Ovary (tissue), 9 donors: ENCODE data around the gene PLET1. TPM values are rescaled to one million over a fixed set of nuclear protein-coding genes. Genes with fewer than 3 reads are reported as not detected.

Source experiments
- DNase-seq, 5 donors: peaks; one replicate each; pipeline ENCODE4 v3.0.0-alpha.2; 2019 to 2020
- H3K27ac ChIP-seq, 2 donors: fragments of 200-600 bp; one replicate each; pipeline versions ENCODE4 v1.5.1 to v1.8.0; 2019 to 2022
- H3K27me3 ChIP-seq: fragments of 200-600 bp; one replicate; pipeline ENCODE4 v1.8.0; 2022
- H3K36me3 ChIP-seq: fragments of 200-600 bp; sonication (generic); one replicate; pipeline ENCODE4 v1.5.1; 2019
- H3K4me1 ChIP-seq: one replicate; pipeline ENCODE4 v1.8.1; 2013; ENCODE audit warnings: mild to moderate bottlenecking, moderate library complexity; ENCODE audit not compliant: insufficient read depth
- H3K4me3 ChIP-seq: fragments of 200-600 bp; sonication (generic); one replicate; pipeline ENCODE4 v1.5.1; 2017
- H3K9me3 ChIP-seq, 2 donors: fragments of 200-600 bp in 1 of 2; sonication (generic) in 1 of 2; one replicate each; pipeline versions ENCODE4 v1.5.1 to v1.8.1; 2013 to 2019; ENCODE audit warnings: mild to moderate bottlenecking in 1 of 2, moderate library complexity in 1 of 2
- EP300 ChIP-seq: sonication (generic); formaldehyde crosslinking; IDR thresholded peaks from one replicate; pipeline ENCODE4 v1.6.1; 2017; ENCODE audit warnings: antibody characterized with exemption
- POLR2A ChIP-seq: fragments of 450-650 bp; IDR thresholded peaks from one replicate; pipeline ENCODE4 v1.6.1; 2017; ENCODE audit warnings: antibody characterized with exemption, mild to moderate bottlenecking, moderate library complexity
- WGBS, 3 donors: extraction: QIAGEN DNeasy Blood & Tissue Kit in 1 of 3; methylation state at CpG; one replicate each; pipeline versions ENCODE4 v1.1.5 to v1.1.7; 2013 to 2017; 5-methylcytosine and 5-hydroxymethylcytosine counted together
- intact Hi-C, 4 donors: fragments of 100-400 bp; cut with DNase I; formaldehyde crosslinking; loops; one replicate each; pipeline versions ENCODE4 v1.11.0 to v1.15.1; 2022 to 2023
- polyA plus RNA-seq, 2 donors: library from polyadenylated mRNA; stranded (reverse); fragments of 200-250 nt in 1 of 2; fragments of 350-450 nt in 1 of 2; fragmentation: Illumina TruSeq in 1 of 2; extraction: RNeasy Lipid Tissue Mini Kit (QIAGEN cat#74804) in 1 of 2; gene quantifications; one replicate each; pipeline ENCODE4 v1.2.3, GENCODE V29; 2013 to 2014
- total RNA-seq, 7 donors: library from RNA; depleted of rRNA in 2 of 7; stranded (reverse); fragments of >200 nt in 2 of 7; fragmentation: NEBNext Ultra II Directional in 3 of 7; extraction: Animal tissue kit (Norgen Biotek cat#: 25700) in 3 of 7; gene quantifications; one replicate each; pipeline versions ENCODE4 v1.1.0 to v1.2.4, GENCODE V29; 2016 to 2023
- TF ChIP-seq, protein P1 (sequence below), 3 donors: fragments of 450-650 bp in 2 of 3; fragments of 200-600 bp in 1 of 3; IDR thresholded peaks; one replicate each; pipeline versions ENCODE4 v1.5.1 to v1.8.0; 2016 to 2022; ENCODE audit warnings: antibody characterized with exemption in 3 of 3, mild to moderate bottlenecking in 1 of 3
- donor health status: DM: no; HTN: no; CAD: no; lungs with moderate emphysema.
- donor health status: DM: no; HTN: no; CAD: no.
- donor health status: Bipolar disorder and iron deficiency.
- donor health status: DM: yes; HTN: yes; CAD: no.
- donor health status: DM: no; HTN: no; CAD: no.
- donor health status: DM: yes; HTN: yes; CAD: no.

The PLET1 gene
- total and polyA plus RNA-seq, 9 donors, result not detected

DNA sequence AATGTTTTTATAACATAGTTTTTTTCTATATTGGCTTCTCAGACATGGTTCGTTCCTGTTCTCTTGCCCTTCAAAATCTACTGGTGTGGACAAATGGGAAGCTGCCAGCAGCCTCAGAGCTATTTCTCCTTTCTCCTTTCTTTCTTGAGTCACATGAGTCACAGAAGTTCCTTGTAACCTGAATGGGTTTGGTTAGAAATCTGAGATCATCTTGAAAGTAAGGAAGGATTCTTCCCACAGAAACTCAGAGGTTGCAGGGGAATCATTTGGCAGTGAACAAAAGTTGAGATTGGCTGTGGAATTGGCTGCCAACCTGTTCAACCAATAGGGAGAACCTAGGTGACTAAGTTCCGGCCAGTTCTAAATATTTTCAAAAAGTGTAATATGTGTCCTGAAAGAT, 12.5 kb downstream of the PLET1 start:
- Histone ChIP-seq H3K27ac (no peak overlapping the region), H3K4me1 (peaks cover 2% of the 10 kb centered on the region), H3K9me3 (no peaks in the 10 kb centered on the region), H3K27me3 (no peaks in the 10 kb centered on the region), H3K36me3 (no peaks in the 10 kb centered on the region), H3K4me3 (no peak overlapping the region)
- no peak for DNase-seq
- TF ChIP-seq POLR2A (no peak), EP300 (no peak)
- TF ChIP-seq, protein P1, sequence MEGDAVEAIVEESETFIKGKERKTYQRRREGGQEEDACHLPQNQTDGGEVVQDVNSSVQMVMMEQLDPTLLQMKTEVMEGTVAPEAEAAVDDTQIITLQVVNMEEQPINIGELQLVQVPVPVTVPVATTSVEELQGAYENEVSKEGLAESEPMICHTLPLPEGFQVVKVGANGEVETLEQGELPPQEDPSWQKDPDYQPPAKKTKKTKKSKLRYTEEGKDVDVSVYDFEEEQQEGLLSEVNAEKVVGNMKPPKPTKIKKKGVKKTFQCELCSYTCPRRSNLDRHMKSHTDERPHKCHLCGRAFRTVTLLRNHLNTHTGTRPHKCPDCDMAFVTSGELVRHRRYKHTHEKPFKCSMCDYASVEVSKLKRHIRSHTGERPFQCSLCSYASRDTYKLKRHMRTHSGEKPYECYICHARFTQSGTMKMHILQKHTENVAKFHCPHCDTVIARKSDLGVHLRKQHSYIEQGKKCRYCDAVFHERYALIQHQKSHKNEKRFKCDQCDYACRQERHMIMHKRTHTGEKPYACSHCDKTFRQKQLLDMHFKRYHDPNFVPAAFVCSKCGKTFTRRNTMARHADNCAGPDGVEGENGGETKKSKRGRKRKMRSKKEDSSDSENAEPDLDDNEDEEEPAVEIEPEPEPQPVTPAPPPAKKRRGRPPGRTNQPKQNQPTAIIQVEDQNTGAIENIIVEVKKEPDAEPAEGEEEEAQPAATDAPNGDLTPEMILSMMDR (IDR thresholded peaks at IDR 0.05), result no peak
- intact Hi-C loops, result no loop called here
- WGBS, 3 donors, result 86 to 90% (median 86%) methylated on average over 2 of the region's 2 CpGs

DNA sequence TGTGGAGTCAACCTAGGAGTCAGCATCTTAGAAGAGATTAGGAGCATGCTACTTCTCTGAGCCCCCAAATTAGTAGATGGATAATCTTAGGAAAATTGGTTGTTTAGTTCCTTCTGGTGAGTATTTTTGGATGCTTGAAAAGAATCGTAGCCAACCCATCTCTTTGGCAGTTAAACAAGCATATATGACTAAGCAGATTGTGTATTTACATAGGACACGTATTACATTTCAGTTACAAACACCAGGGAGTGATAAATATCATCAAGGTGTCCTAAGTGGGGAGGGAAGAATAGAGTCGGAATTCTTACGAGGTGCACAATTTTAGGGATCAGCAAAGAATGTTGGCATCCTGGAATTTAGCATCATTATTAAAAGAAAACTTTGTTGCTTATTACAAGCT, 13.5 kb downstream of the PLET1 start:
- no peak for TF ChIP-seq EP300
- TF ChIP-seq POLR2A, result no peak
- TF ChIP-seq, protein P1 (IDR thresholded peaks at IDR 0.05), result no peak
- Histone ChIP-seq H3K27ac (no peak overlapping the region), H3K27me3 (no peaks in the 10 kb centered on the region), H3K4me1 (peaks cover 2% of the 10 kb centered on the region), H3K9me3 (no peaks in the 10 kb centered on the region), H3K4me3 (no peak overlapping the region), H3K36me3 (no peaks in the 10 kb centered on the region)
- intact Hi-C loops, result no loop called here
- no peak for DNase-seq
- 67 to 74% (median 69%) methylated on average over 4 of the region's 4 CpGs for WGBS, 3 donors

DNA sequence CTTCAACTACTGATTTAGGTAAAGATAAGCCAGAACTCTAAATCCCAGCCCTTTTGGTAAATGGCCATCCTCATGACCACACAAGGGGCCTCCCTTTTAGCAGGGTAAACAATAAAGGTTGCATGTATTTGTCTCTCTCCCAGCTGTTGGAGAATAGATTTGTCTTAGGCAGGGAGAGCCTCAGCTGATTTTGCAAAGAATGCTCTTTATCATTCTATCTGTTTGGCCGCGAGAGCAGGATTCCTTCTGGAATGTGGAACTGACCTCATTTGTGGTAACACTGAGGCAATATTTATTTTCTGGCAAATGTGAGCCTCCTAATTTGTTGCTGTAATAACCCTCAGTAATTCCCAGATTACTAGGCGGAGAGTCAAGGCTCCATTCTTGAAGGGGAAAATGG, 19.2 kb downstream of the PLET1 start:
- no peak overlapping the region for H3K4me3 ChIP-seq
- no peak overlapping the region for H3K27ac ChIP-seq
- DNase-seq, result no peak
- no peaks in the 10 kb centered on the region for H3K36me3 ChIP-seq
- TF ChIP-seq EP300 (no peak), POLR2A (no peak)
- TF ChIP-seq, protein P1 (IDR thresholded peaks at IDR 0.05), result no peak
- WGBS, 3 donors, result 25 to 48% (median 30%) methylated on average over 3 of the region's 3 CpGs
- no peaks in the 10 kb centered on the region for H3K27me3 ChIP-seq
- H3K9me3 ChIP-seq, result no peaks in the 10 kb centered on the region
- H3K4me1 ChIP-seq, result no peaks in the 10 kb centered on the region
- intact Hi-C loops, result no loop called here

DNA sequence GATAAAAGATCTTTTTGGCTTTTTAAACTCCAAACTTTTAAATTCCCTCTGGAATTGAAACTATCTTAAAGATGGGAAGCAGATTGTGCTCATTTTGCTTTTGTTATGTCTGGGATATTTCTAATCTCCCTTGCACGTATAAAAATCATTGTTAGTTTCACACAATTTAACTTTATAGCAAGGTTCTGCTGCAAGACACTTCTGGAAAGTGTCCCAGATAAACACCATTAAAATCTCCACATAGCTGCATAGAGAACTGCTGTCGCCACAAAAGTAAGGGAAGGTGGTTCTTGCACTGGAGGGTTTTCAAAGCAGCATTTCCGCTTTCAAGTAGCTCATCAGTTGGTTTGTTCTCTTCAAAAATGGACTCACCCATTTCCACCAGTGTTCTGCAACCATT, 22.6 kb downstream of the PLET1 start:
- no peak overlapping the region for H3K27ac ChIP-seq
- TF ChIP-seq EP300, result no peak
- TF ChIP-seq, protein P1 (IDR thresholded peaks at IDR 0.05), result no peak
- TF ChIP-seq POLR2A, result no peak
- no peak for DNase-seq
- no peaks in the 10 kb centered on the region for H3K36me3 ChIP-seq
- H3K27me3 ChIP-seq, result no peaks in the 10 kb centered on the region
- H3K4me3 ChIP-seq, result no peak overlapping the region
- H3K4me1 ChIP-seq, result no peaks in the 10 kb centered on the region
- WGBS, 3 donors, result 63 to 66% (median 64%) methylated on average over 3 of the region's 3 CpGs
- intact Hi-C loops, result no loop called here
- H3K9me3 ChIP-seq, result no peaks in the 10 kb centered on the region

DNA sequence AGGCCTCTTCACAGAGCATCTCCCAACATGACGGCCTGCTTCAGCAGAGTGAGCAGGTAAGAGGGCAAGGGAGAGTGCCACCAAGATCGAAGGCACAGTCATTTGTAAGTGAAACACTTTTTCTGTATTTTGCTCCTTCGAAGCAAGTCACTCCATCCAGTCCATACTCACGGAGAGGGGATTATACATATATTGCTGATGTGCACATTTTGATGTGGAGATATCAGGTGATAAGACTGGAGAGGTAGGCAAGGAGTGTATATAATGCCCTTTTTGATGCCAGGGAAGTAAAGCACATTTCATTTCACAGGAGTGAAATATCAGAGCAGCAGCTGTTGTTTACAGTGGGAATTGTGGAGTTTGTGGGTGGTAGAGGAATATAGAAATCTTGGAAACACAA, 23.2 kb downstream of the PLET1 start:
- no peaks in the 10 kb centered on the region for H3K27me3 ChIP-seq
- no peak overlapping the region for H3K27ac ChIP-seq
- no peaks in the 10 kb centered on the region for H3K9me3 ChIP-seq
- TF ChIP-seq, protein P1 (IDR thresholded peaks at IDR 0.05), result no peak
- TF ChIP-seq EP300 (no peak), POLR2A (no peak)
- H3K4me3 ChIP-seq, result no peak overlapping the region
- H3K36me3 ChIP-seq, result no peaks in the 10 kb centered on the region
- no peaks in the 10 kb centered on the region for H3K4me1 ChIP-seq
- no peak for DNase-seq
- WGBS, 3 donors, result 92 to 96% (median 96%) methylated on average over 4 of the region's 4 CpGs
- intact Hi-C loops, result no loop called here
